ENCODE results near the gene HNRNPLL.

Gene HNRNPLL

GRCh38 chr2:38527338-38528007 lies 75.3 kb downstream of the HNRNPLL start:
- no peak for DNase-seq (ENCODE audit: low spot score)

GRCh38 chr2:38526195-38526594 lies 76.5 kb downstream of the HNRNPLL start:
- no peak for DNase-seq (ENCODE audit: low spot score)

GRCh38 chr2:38524580-38524979 lies 78.1 kb downstream of the HNRNPLL start:
- DNase-seq (ENCODE audit: low spot score), result no peak

- no peak for DNase-seq (ENCODE audit: low spot score)
Observed at GRCh38 chr2:38523728-38524437, 78.8 kb downstream of the HNRNPLL start.

GRCh38 chr2:38522754-38523349 lies 79.9 kb downstream of the HNRNPLL start:
- DNase-seq (ENCODE audit: low spot score), result no peak

- DNase-seq (ENCODE audit: low spot score), result no peak
Observed at GRCh38 chr2:38521835-38522234, 80.9 kb downstream of the HNRNPLL start.

- DNase-seq (ENCODE audit: low spot score), result no peak
Observed at GRCh38 chr2:38517284-38517683, 85.4 kb downstream of the HNRNPLL start.

- DNase-seq (ENCODE audit: low spot score), result no peak
Observed at GRCh38 chr2:38516526-38516925, 86.2 kb downstream of the HNRNPLL start.

- DNase-seq (ENCODE audit: low spot score), result no peak
Observed at GRCh38 chr2:38516122-38516521, 86.6 kb downstream of the HNRNPLL start.

GRCh38 chr2:38515155-38516074 lies 87.3 kb downstream of the HNRNPLL start:
- no peak for DNase-seq (ENCODE audit: low spot score)

- DNase-seq (ENCODE audit: low spot score), result no peak
Observed at GRCh38 chr2:38514603-38515154, 88.0 kb downstream of the HNRNPLL start.

- DNase-seq (ENCODE audit: low spot score), result no peak
Observed at GRCh38 chr2:38512211-38512610, 90.5 kb downstream of the HNRNPLL start.
